GM23248 (cell line): ENCODE data around the gene CHST14. TPM values are rescaled to one million over a fixed set of nuclear protein-coding genes. Genes with fewer than 3 reads are reported as not detected.
A peak's percentile ranks its signal among the peaks of the same experiment; 100 is the strongest.

ENCODE experiments used
- DNase-seq: peaks from one replicate; pipeline ENCODE4 v3.0.0-alpha.2; 2015
- H2AFZ ChIP-seq: fragments of 200-600 bp; sonication (generic); 2 replicates; pipeline ENCODE4 v1.6.1; 2016; ENCODE audit warnings: antibody characterized with exemption
- H3F3A ChIP-seq: fragments of 200-600 bp; sonication (generic); 2 replicates; pipeline ENCODE4 v1.6.1; 2016; ENCODE audit warnings: mild to moderate bottlenecking, antibody characterized with exemption, mixed run types; ENCODE audit not compliant: insufficient read depth
- H3K27ac ChIP-seq: fragments of 200-600 bp; sonication (generic); 2 replicates; pipeline ENCODE4 v1.5.1; 2016; ENCODE audit warnings: mild to moderate bottlenecking
- H3K27me3 ChIP-seq: fragments of 200-600 bp; sonication (generic); replicated peaks from 2 replicates; pipeline ENCODE4 v1.6.1; 2016; ENCODE audit warnings: mild to moderate bottlenecking; ENCODE audit not compliant: insufficient read depth
- H3K36me3 ChIP-seq: fragments of 200-600 bp; sonication (generic); 2 replicates; pipeline ENCODE4 v1.6.1; 2016; ENCODE audit warnings: low read depth, mild to moderate bottlenecking
- H3K4me1 ChIP-seq: fragments of 200-600 bp; sonication (generic); 2 replicates; pipeline ENCODE4 v1.6.1; 2016; ENCODE audit warnings: mild to moderate bottlenecking; ENCODE audit not compliant: insufficient read depth
- H3K4me2 ChIP-seq: fragments of 200-600 bp; sonication (generic); one replicate; pipeline ENCODE4 v1.6.1; 2016; ENCODE audit warnings: mild to moderate bottlenecking; ENCODE audit not compliant: unreplicated experiment
- H3K4me3 ChIP-seq: fragments of 200-600 bp; sonication (generic); 2 replicates; pipeline ENCODE4 v1.5.1; 2016; ENCODE audit warnings: mild to moderate bottlenecking
- H3K79me2 ChIP-seq: fragments of 200-600 bp; sonication (generic); 2 replicates; pipeline ENCODE4 v1.6.1; 2016; ENCODE audit warnings: mild to moderate bottlenecking; ENCODE audit not compliant: insufficient read depth
- H3K9ac ChIP-seq: fragments of 200-600 bp; sonication (generic); 2 replicates; pipeline ENCODE4 v1.6.1; 2016; ENCODE audit warnings: mild to moderate bottlenecking
- H3K9me2 ChIP-seq: fragments of 200-600 bp; sonication (generic); 2 replicates; pipeline ENCODE4 v1.6.1; 2016; ENCODE audit warnings: mixed run types, mild to moderate bottlenecking, moderate library complexity; ENCODE audit not compliant: insufficient read depth
- H3K9me3 ChIP-seq: fragments of 200-600 bp; sonication (generic); one replicate; pipeline ENCODE4 v1.6.1; 2017; ENCODE audit warnings: low read depth
- H4K20me1 ChIP-seq: fragments of 200-600 bp; sonication (generic); 2 replicates; pipeline ENCODE4 v1.6.0; 2016; ENCODE audit not compliant: insufficient read depth
- EZH2 ChIP-seq: fragments of 200-600 bp; sonication (generic); IDR thresholded peaks from 2 replicates; pipeline ENCODE4 v1.6.1; 2018; ENCODE audit warnings: antibody characterized with exemption, mild to moderate bottlenecking; ENCODE audit not compliant: insufficient read depth, poor library complexity, severe bottlenecking
- EZH2phosphoT487 ChIP-seq: fragments of 200-600 bp; sonication (generic); IDR thresholded peaks from 2 replicates; pipeline ENCODE4 v1.6.1; 2018; ENCODE audit warnings: antibody characterized with exemption, moderate library complexity, mild to moderate bottlenecking, low read depth; ENCODE audit not compliant: insufficient read depth
- WGBS, 2 experiments: methylation state at CpG; one replicate each; pipeline ENCODE4 v1.1.6; 2015 to 2017; ENCODE audit warnings: low lambda C conversion rate in 2 of 2, low coverage in 1 of 2; ENCODE audit errors: missing lambda C conversion rate in 2 of 2; 5-methylcytosine and 5-hydroxymethylcytosine counted together
- in situ Hi-C: fragments of 300-500 bp; cut with MboI; formaldehyde crosslinking; loops from 2 replicates; pipeline ENCODE4 v1.15.0; 2020
- polyA plus RNA-seq: library from polyadenylated mRNA; unstranded; fragments of >200 nt; fragmentation: Nextera tagmentation; extraction: Ambion mirVana; gene quantifications from 2 replicates; pipeline ENCODE4 v1.2.1, GENCODE V29; 2016
- total RNA-seq: library from RNA; depleted of rRNA; stranded (reverse); fragments of >200 nt; shearing (Covaris generic); gene quantifications from 2 replicates; pipeline ENCODE4 v1.2.3, GENCODE V29; 2014

Gene CHST14
- total and polyA plus RNA-seq, 2 experiments from 2014 or later = 18.7 to 26.6 TPM

- H3K4me3 ChIP-seq = no peak overlapping the region
- no peaks in the 10 kb centered on the region for H3K27me3 ChIP-seq
- no peaks in the 10 kb centered on the region for H3F3A ChIP-seq
- in situ Hi-C loops = no loop called here
- no peak for TF ChIP-seq EZH2phosphoT487
- TF ChIP-seq EZH2 = no peak
- H4K20me1 ChIP-seq = no peaks in the 10 kb centered on the region
- H3K9me3 ChIP-seq = no peaks in the 10 kb centered on the region
- peak; percentile 8 for DNase-seq
- H3K27ac ChIP-seq = no peak overlapping the region
- 33 to 41% methylated on average over 1 of the region's 1 CpG for WGBS, 2 experiments
- no peaks in the 10 kb centered on the region for H3K36me3 ChIP-seq
- H3K79me2 ChIP-seq = no peaks in the 10 kb centered on the region
- no peaks in the 10 kb centered on the region for H3K9me2 ChIP-seq
- no peak overlapping the region for H3K9ac ChIP-seq
- H2AFZ ChIP-seq = no peak overlapping the region
- no peaks in the 10 kb centered on the region for H3K4me1 ChIP-seq
- no peak overlapping the region for H3K4me2 ChIP-seq
Measured at GRCh38 chr15:40481341-40482074, 10.7 kb downstream of the CHST14 start.

- no peaks in the 10 kb centered on the region for H3F3A ChIP-seq
- H3K4me1 ChIP-seq = no peaks in the 10 kb centered on the region
- no peaks in the 10 kb centered on the region for H3K79me2 ChIP-seq
- H3K4me3 ChIP-seq = no peak overlapping the region
- no peak overlapping the region for H3K9ac ChIP-seq
- no peak for TF ChIP-seq EZH2
- TF ChIP-seq EZH2phosphoT487 = no peak
- 84 to 95% methylated on average over 2 of the region's 2 CpGs for WGBS, 2 experiments
- H3K27me3 ChIP-seq = no peaks in the 10 kb centered on the region
- H3K27ac ChIP-seq = no peak overlapping the region
- DNase-seq = no peak
- H3K36me3 ChIP-seq = no peaks in the 10 kb centered on the region
- no peaks in the 10 kb centered on the region for H4K20me1 ChIP-seq
- H3K9me2 ChIP-seq = no peaks in the 10 kb centered on the region
- H2AFZ ChIP-seq = no peak overlapping the region
- in situ Hi-C loops = no loop called here
- no peaks in the 10 kb centered on the region for H3K9me3 ChIP-seq
- H3K4me2 ChIP-seq = no peak overlapping the region
Measured at GRCh38 chr15:40483919-40484318, 13.1 kb downstream of the CHST14 start.

GRCh38 chr15:40486066-40486770 is 15.4 kb downstream of the CHST14 start:
- in situ Hi-C loops = no loop called here
- no peaks in the 10 kb centered on the region for H4K20me1 ChIP-seq
- no peak overlapping the region for H3K9ac ChIP-seq
- no peaks in the 10 kb centered on the region for H3K27me3 ChIP-seq
- H3K4me2 ChIP-seq = no peak overlapping the region
- TF ChIP-seq EZH2 = no peak
- TF ChIP-seq EZH2phosphoT487 = no peak
- no peak overlapping the region for H3K4me3 ChIP-seq
- no peaks in the 10 kb centered on the region for H3K36me3 ChIP-seq
- no peaks in the 10 kb centered on the region for H3K9me3 ChIP-seq
- no peaks in the 10 kb centered on the region for H3K79me2 ChIP-seq
- H2AFZ ChIP-seq = no peak overlapping the region
- no peaks in the 10 kb centered on the region for H3K4me1 ChIP-seq
- no peak for DNase-seq
- no peaks in the 10 kb centered on the region for H3F3A ChIP-seq
- no peak overlapping the region for H3K27ac ChIP-seq
- 78 to 83% methylated on average over 35 to 36 of the region's 36 CpGs for WGBS, 2 experiments
- H3K9me2 ChIP-seq = no peaks in the 10 kb centered on the region

GRCh38 chr15:40487816-40488682 is 17.3 kb downstream of the CHST14 start:
- Histone ChIP-seq H4K20me1 (no peaks in the 10 kb centered on the region), H3K4me3 (no peak overlapping the region), H3K4me2 (no peak overlapping the region), H2AFZ (no peak overlapping the region), H3K27ac (no peak overlapping the region), H3K4me1 (no peaks in the 10 kb centered on the region), H3K79me2 (no peaks in the 10 kb centered on the region), H3F3A (no peaks in the 10 kb centered on the region), H3K9ac (no peak overlapping the region), H3K9me3 (no peaks in the 10 kb centered on the region), H3K36me3 (no peaks in the 10 kb centered on the region), H3K27me3 (no peaks in the 10 kb centered on the region), H3K9me2 (no peaks in the 10 kb centered on the region)
- in situ Hi-C loops = no loop called here
- DNase-seq = no peak
- WGBS, 2 experiments = 75 to 80% methylated on average over 35 of the region's 35 CpGs
- TF ChIP-seq EZH2 = no peak
- TF ChIP-seq EZH2phosphoT487 = no peak
